Neural cell (in vitro differentiated cells): Measurements from ENCODE around the gene ARHGAP30. TPM values are rescaled to one million over a fixed set of nuclear protein-coding genes. Genes with fewer than 3 reads are reported as not detected.

Experiments used
- H2AFZ ChIP-seq: fragments of 200-600, 300-800 bp; sonication (generic), shearing (Covaris generic); 2 replicates; pipeline ENCODE4 v1.6.0; 2014; ENCODE audit warnings: low read depth, mild to moderate bottlenecking, antibody characterized with exemption, low read length, moderate library complexity
- H3F3A ChIP-seq: fragments of 200-600 bp; shearing (Covaris generic); 2 replicates; pipeline ENCODE4 v1.6.1; 2016; ENCODE audit warnings: mild to moderate bottlenecking, moderate library complexity, mixed read lengths, antibody characterized with exemption, low read length; ENCODE audit not compliant: insufficient read depth, poor library complexity, severe bottlenecking
- H3K27ac ChIP-seq: fragments of 200-600, 300-800 bp; sonication (generic), shearing (Covaris generic); 2 replicates; pipeline ENCODE4 v1.5.1; 2014; ENCODE audit warnings: mild to moderate bottlenecking, low read length, moderate library complexity
- H3K27me3 ChIP-seq: fragments of 300-800, 200-600 bp; sonication (generic), shearing (Covaris generic); 2 replicates; pipeline ENCODE4 v1.6.0; 2014; ENCODE audit warnings: mild to moderate bottlenecking, low read depth, low read length, moderate library complexity; ENCODE audit not compliant: insufficient read depth
- H3K36me3 ChIP-seq: fragments of 300-800, 200-600 bp; sonication (generic), shearing (Covaris generic); 2 replicates; pipeline ENCODE4 v1.5.1; 2014; ENCODE audit warnings: mild to moderate bottlenecking, antibody characterized with exemption, low read length, moderate library complexity; ENCODE audit not compliant: insufficient read depth
- H3K4me2 ChIP-seq: fragments of 300-800, 200-600 bp; sonication (generic), shearing (Covaris generic); 2 replicates; pipeline ENCODE4 v1.6.0; 2014; ENCODE audit warnings: mild to moderate bottlenecking, low read length
- H3K4me3 ChIP-seq: fragments of 300-800, 200-600 bp; sonication (generic), shearing (Covaris generic); 2 replicates; pipeline ENCODE4 v1.5.1; 2014; ENCODE audit warnings: mild to moderate bottlenecking, low read length, moderate library complexity
- H3K79me2 ChIP-seq: fragments of 200-600 bp; shearing (Covaris generic); replicated peaks from 2 replicates; pipeline ENCODE4 v1.6.0; 2014; ENCODE audit warnings: mild to moderate bottlenecking, low read length, moderate library complexity; ENCODE audit not compliant: insufficient read depth
- H3K9ac ChIP-seq: fragments of 300-800, 200-600 bp; sonication (generic), shearing (Covaris generic); 2 replicates; pipeline ENCODE4 v1.6.1; 2016; ENCODE audit warnings: mild to moderate bottlenecking, low read length, mixed read lengths
- H3K9me2 ChIP-seq: fragments of 200-600 bp; shearing (Covaris generic); 2 replicates; pipeline ENCODE4 v1.6.1; 2016; ENCODE audit warnings: mild to moderate bottlenecking, low read length, mixed read lengths; ENCODE audit not compliant: insufficient read depth
- H3K9me3 ChIP-seq: fragments of 200-600, 300-800 bp; sonication (generic), shearing (Covaris generic); 2 replicates; pipeline ENCODE4 v1.6.1; 2016; ENCODE audit warnings: mild to moderate bottlenecking, mixed run types, low read length, moderate library complexity, mixed read lengths
- H4K20me1 ChIP-seq: fragments of 200-600 bp; shearing (Covaris generic); 2 replicates; pipeline ENCODE4 v1.6.1; 2016; ENCODE audit warnings: mild to moderate bottlenecking, mixed run types; ENCODE audit not compliant: insufficient read depth
- CTCF ChIP-seq: fragments of 450-650 bp; IDR thresholded peaks from 2 replicates; pipeline ENCODE4 v1.5.1; 2014; ENCODE audit warnings: antibody characterized with exemption, mild to moderate bottlenecking, moderate library complexity; ENCODE audit not compliant: poor library complexity, severe bottlenecking
- EP300 ChIP-seq: fragments of 450-650 bp; conservative IDR thresholded peaks from 2 replicates; pipeline ENCODE4 v1.6.1; 2014; ENCODE audit warnings: antibody characterized with exemption, mild to moderate bottlenecking, moderate library complexity; ENCODE audit not compliant: poor library complexity, severe bottlenecking
- EZH2 ChIP-seq: fragments of 200-600, 300-800 bp; shearing (Covaris generic), sonication (generic); IDR thresholded peaks from 2 replicates; pipeline ENCODE4 v1.6.1; 2014; ENCODE audit warnings: antibody characterized with exemption, low read length, borderline replicate concordance, mild to moderate bottlenecking; ENCODE audit not compliant: insufficient read depth, poor library complexity, severe bottlenecking
- MXI1 ChIP-seq: fragments of 450-650 bp; conservative IDR thresholded peaks from 2 replicates; pipeline ENCODE4 v1.6.1; 2014; ENCODE audit warnings: antibody characterized with exemption, mild to moderate bottlenecking; ENCODE audit not compliant: poor library complexity, severe bottlenecking
- POLR2AphosphoS5 ChIP-seq: IDR thresholded peaks from 2 replicates; pipeline ENCODE4 v1.6.1; 2012
- RAD21 ChIP-seq: fragments of 450-650 bp; conservative IDR thresholded peaks from 2 replicates; pipeline ENCODE4 v1.6.1; 2014; ENCODE audit warnings: antibody characterized with exemption, mild to moderate bottlenecking, moderate library complexity
- REST ChIP-seq: IDR thresholded peaks from 2 replicates; pipeline ENCODE4 v1.6.1; 2012; ENCODE audit warnings: borderline replicate concordance
- SMC3 ChIP-seq: fragments of 450-650 bp; conservative IDR thresholded peaks from 2 replicates; pipeline ENCODE4 v1.6.1; 2014; ENCODE audit warnings: antibody characterized with exemption, mild to moderate bottlenecking, moderate library complexity; ENCODE audit not compliant: poor library complexity
- TAF1 ChIP-seq: IDR thresholded peaks from 2 replicates; pipeline ENCODE4 v1.6.1; 2012; ENCODE audit warnings: low read depth
- polyA plus RNA-seq: library from polyadenylated mRNA; depleted of rRNA; stranded (reverse); fragments of >200 nt; gene quantifications from 2 replicates; pipeline ENCODE4 v1.2.3, GENCODE V29; 2014

The ARHGAP30 gene
- polyA plus RNA-seq, 1 donor from 2014 or later = not detected

- peaks cover 5% of the 10 kb centered on the region for H3F3A ChIP-seq
- H3K79me2 ChIP-seq = peaks cover 15% of the 10 kb centered on the region
- H3K9me2 ChIP-seq = no peaks in the 10 kb centered on the region
- no peak overlapping the region for H3K4me3 ChIP-seq
- no peak overlapping the region for H2AFZ ChIP-seq
- TF ChIP-seq EZH2 (no peak), MXI1 (no peak), TAF1 (no peak), EP300 (no peak), SMC3 (no peak), REST (no peak)
- H4K20me1 ChIP-seq = no peaks in the 10 kb centered on the region
- no peaks in the 10 kb centered on the region for H3K27me3 ChIP-seq
- peaks cover 19% of the 10 kb centered on the region for H3K36me3 ChIP-seq
- no peak overlapping the region for H3K9ac ChIP-seq
- H3K4me2 ChIP-seq = no peak overlapping the region
- no peaks in the 10 kb centered on the region for H3K9me3 ChIP-seq
- no peak overlapping the region for H3K27ac ChIP-seq
Observed at GRCh38 chr1:161039546-161039945, 30.1 kb downstream of the ARHGAP30 start.

- Histone ChIP-seq H3K9me3 (no peaks in the 10 kb centered on the region), H3K4me2 (no peak overlapping the region), H3K27ac (peak overlapping the region; percentile 31)
Observed at GRCh38 chr1:161039154-161039545, 30.5 kb downstream of the ARHGAP30 start.

More at GRCh38 chr1:161039154-161039545, 30.5 kb downstream of the ARHGAP30 start:
- Histone ChIP-seq H3K9me2 (no peaks in the 10 kb centered on the region), H3K79me2 (peaks cover 11% of the 10 kb centered on the region), H2AFZ (no peak overlapping the region), H3K27me3 (no peaks in the 10 kb centered on the region), H3F3A (peaks cover 5% of the 10 kb centered on the region), H3K36me3 (peaks cover 19% of the 10 kb centered on the region), H4K20me1 (no peaks in the 10 kb centered on the region), H3K4me3 (peak overlapping the region; percentile 69), H3K9ac (peak overlapping the region; percentile 58)
- no peak for TF ChIP-seq POLR2AphosphoS5
- TF ChIP-seq EP300 = no peak
- no peak for TF ChIP-seq MXI1
- TF ChIP-seq RAD21 = no peak
- TF ChIP-seq SMC3 = no peak
- no peak for TF ChIP-seq EZH2
- no peak for TF ChIP-seq CTCF
- TF ChIP-seq REST = no peak
- no peak for TF ChIP-seq TAF1
